ENCODE measurements around the gene TMEM178B. TPM values are rescaled to one million over a fixed set of nuclear protein-coding genes. Genes with fewer than 3 reads are reported as not detected.

Gene TMEM178B
- polyA plus RNA-seq, 1 experiment: 0.01 TPM

- Histone ChIP-seq H3K27ac (ENCODE audit: low read depth, low read length) (no peak overlapping the region), H3K27me3 (ENCODE audit: control insufficient read depth, insufficient read depth, low read length) (no peaks in the 10 kb centered on the region), H3K4me3 (ENCODE audit: low read depth, low read length) (no peak overlapping the region), H3K9me3 (ENCODE audit: control insufficient read depth, insufficient read depth, low read length) (peaks cover 23% of the 10 kb centered on the region)
- no peak for DNase-seq (ENCODE audit: low read depth, low spot score)
- POLR2A ChIA-PET: no interaction called here
- TF ChIP-seq CTCF (IDR thresholded peaks at IDR 0.05; ENCODE audit: low read depth, low read length): no peak
- CTCF ChIA-PET: no interaction called here
Observed at GRCh38 chr7:141433698-141434097, 359.8 kb downstream of the TMEM178B start.

- Histone ChIP-seq H3K27me3 (ENCODE audit: control insufficient read depth, insufficient read depth, low read length) (no peaks in the 10 kb centered on the region), H3K9me3 (ENCODE audit: control insufficient read depth, insufficient read depth, low read length) (peaks cover 23% of the 10 kb centered on the region), H3K4me3 (ENCODE audit: low read depth, low read length) (no peak overlapping the region), H3K27ac (ENCODE audit: low read depth, low read length) (no peak overlapping the region)
- ChIA-PET CTCF (no interaction called here), POLR2A (no interaction called here)
- DNase-seq (ENCODE audit: low read depth, low spot score): no peak
- no peak for TF ChIP-seq CTCF (IDR thresholded peaks at IDR 0.05; ENCODE audit: low read depth, low read length)
Observed at GRCh38 chr7:141436139-141436538, 362.3 kb downstream of the TMEM178B start.

- ChIA-PET CTCF (no interaction called here), POLR2A (no interaction called here)
- no peak for DNase-seq (ENCODE audit: low read depth, low spot score)
- no peak for TF ChIP-seq CTCF (IDR thresholded peaks at IDR 0.05; ENCODE audit: low read depth, low read length)
- Histone ChIP-seq H3K4me3 (ENCODE audit: low read depth, low read length) (no peak overlapping the region), H3K9me3 (ENCODE audit: control insufficient read depth, insufficient read depth, low read length) (peaks cover 23% of the 10 kb centered on the region), H3K27me3 (ENCODE audit: control insufficient read depth, insufficient read depth, low read length) (no peaks in the 10 kb centered on the region), H3K27ac (ENCODE audit: low read depth, low read length) (no peak overlapping the region)
Observed at GRCh38 chr7:141436575-141437075, 362.8 kb downstream of the TMEM178B start.

- no peaks in the 10 kb centered on the region for H3K27me3 ChIP-seq (ENCODE audit: control insufficient read depth, insufficient read depth, low read length)
- H3K27ac ChIP-seq (ENCODE audit: low read depth, low read length): no peak overlapping the region
- ChIA-PET POLR2A (no interaction called here), CTCF (no interaction called here)
- no peak for DNase-seq (ENCODE audit: low read depth, low spot score)
- H3K9me3 ChIP-seq (ENCODE audit: control insufficient read depth, insufficient read depth, low read length): peaks cover 23% of the 10 kb centered on the region
- no peak overlapping the region for H3K4me3 ChIP-seq (ENCODE audit: low read depth, low read length)
- TF ChIP-seq CTCF (IDR thresholded peaks at IDR 0.05; ENCODE audit: low read depth, low read length): no peak
Observed at GRCh38 chr7:141439164-141439563, 365.3 kb downstream of the TMEM178B start.

- TF ChIP-seq CTCF (IDR thresholded peaks at IDR 0.05; ENCODE audit: low read depth, low read length): no peak
- Histone ChIP-seq H3K27ac (ENCODE audit: low read depth, low read length) (no peak overlapping the region), H3K27me3 (ENCODE audit: control insufficient read depth, insufficient read depth, low read length) (no peaks in the 10 kb centered on the region), H3K9me3 (ENCODE audit: control insufficient read depth, insufficient read depth, low read length) (peaks cover 23% of the 10 kb centered on the region), H3K4me3 (ENCODE audit: low read depth, low read length) (no peak overlapping the region)
- POLR2A ChIA-PET: no interaction called here
- no peak for DNase-seq (ENCODE audit: low read depth, low spot score)
- CTCF ChIA-PET: no interaction called here
Observed at GRCh38 chr7:141439776-141440175, 365.9 kb downstream of the TMEM178B start.
